GM19043 (cell line): ENCODE measurements around the gene BICD2.

Source experiments
- ATAC-seq: cut with Tn5 transposase; IDR thresholded peaks from one replicate; pipeline ENCODE4 v1.9.1; 2021; ENCODE audit warnings: low read depth; ENCODE audit not compliant: unreplicated experiment

Gene BICD2

DNA sequence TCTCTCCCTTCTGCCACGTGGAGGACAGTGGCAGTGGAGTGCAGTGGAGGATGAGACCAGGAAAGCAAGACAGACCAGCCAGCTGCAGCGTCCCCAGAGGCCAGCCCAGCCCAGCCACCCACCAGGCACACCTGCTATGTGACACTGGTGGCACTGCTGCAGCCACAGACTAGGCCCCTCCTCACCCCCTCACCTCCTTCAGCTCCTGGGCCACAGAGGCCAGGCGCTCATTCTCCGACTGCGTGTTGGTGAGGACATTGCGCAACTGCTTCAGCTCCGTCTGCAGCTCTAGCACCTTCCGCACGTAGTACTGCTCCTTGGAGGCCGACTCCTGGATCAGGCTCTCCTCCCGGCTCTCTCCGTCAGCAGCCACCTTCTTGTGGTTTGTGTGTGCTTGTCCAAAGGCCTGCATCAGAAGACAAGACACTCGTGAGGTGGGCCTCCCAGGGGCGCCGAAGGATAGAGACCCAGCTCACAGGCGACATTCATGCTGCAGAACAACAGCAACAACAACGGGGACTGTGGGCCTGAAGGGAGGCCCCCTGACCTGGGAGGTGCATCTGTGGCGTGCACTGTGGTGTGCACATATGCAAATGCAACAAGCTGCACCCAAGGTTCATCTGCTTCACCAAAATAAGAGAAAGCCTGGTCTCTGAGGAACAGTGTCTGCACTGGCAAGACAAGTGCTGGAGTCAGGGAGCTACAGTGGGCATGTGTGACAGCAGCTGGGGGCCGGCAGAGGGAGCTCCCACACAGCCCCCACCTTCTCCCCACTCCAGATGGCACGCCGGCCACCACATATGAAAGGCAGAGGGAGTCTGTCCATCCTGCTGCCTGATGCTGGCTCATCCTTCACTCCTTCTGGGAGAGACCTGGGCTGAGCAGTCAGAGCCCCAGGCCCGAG, 35.5 kb downstream of the BICD2 start:
- peak; percentile 83 for ATAC-seq

DNA sequence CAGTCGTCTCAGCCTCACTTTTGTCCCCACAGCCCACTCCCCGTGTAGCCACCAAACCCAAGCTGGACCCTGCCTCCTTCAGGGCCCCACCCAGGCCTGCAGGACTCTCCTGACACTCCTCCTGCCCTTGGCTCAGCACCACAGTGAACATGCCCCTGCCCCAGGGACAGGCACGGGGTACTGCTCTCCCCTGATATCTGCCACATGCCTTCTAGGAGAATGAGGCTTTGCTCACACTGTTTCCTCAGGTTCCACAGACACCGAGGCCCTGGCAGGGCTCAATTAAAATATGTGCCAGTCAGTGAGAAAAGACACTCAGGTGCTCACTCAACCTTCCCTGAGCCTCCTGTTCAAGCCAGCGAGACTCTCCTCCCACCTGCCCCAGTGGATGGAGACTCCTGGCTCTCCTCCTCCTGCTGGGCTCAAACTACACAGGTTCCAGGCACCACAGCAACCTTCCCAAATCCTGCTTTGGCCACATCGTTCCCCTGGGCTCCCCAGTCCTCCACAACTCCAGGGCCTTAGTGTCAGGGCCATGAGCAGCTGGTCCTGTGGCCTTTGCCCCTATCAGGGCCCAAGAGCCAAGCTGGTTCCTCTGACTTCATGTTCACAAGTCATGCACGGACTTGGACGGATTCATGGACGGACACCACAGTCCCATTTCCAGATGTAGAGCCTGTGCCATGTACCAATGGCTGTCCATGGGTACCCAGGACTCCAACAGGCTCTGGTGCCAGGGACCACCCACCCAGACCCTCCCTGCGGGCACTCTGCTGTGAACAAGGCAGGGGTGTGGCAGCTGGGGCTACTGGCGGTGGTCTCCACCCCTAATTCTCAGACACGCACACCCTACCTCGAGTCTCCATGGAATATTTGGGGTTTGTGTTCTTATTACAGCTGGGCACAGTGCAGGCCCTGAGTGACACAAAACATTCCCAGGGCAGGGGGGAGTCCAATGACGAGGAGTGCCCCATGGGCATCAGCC, 36.6 kb downstream of the BICD2 start:
- ATAC-seq: no peak

DNA sequence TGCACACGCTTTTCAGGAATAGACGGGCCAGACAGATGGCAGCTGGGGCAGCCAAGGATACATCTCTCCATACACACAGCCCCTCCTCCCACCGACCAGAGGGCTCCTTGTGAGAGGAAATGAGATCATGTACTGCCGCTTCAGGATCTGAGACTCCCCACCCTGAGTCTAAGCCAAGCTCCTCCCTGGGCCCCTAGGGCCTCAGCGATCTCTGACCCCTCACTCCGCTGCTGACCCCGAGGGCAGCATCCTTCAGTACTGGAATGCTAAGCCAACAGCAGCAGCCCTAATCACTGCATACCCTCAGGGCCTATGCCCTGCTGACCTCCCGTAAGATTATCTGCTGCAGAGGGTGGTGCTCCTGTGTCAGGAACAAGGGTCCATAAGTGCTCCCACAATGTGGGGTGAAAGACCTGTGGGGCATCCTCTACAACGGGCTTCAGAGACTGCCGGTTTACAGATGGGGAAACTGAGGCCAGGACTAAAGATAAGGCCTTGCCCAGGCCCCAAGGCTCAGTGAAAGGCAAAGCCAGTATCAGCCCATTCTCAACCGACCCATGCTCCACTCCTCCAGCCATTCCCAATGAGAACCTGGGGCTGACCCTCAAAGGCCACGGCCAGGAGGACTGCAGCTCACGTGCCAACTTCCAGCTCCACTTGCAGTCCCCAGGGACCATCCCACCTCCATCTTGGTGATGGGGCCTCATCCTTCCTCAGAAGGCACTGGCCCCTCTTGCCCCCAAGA, 37.5 kb downstream of the BICD2 start:
- no peak for ATAC-seq

DNA sequence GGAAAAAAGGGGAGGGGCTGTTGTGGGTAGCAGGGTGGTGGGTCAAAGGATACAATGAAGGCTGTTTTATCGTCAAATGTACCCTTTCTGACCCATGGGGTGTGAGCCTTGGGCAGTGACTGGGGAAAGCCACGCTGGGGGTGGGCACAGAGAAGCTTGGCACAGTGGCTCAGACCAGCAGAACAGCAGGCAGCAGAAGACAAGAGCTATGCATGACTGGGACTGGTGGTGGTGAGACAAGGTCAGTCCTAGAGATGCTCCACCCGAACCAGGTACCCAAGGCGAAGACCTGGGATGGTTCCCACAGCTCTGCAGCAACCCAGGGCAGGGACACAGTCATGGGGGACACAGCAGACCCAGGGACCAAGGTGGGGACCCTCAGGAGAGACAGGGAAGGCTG, 38.3 kb downstream of the BICD2 start:
- ATAC-seq: no peak

DNA sequence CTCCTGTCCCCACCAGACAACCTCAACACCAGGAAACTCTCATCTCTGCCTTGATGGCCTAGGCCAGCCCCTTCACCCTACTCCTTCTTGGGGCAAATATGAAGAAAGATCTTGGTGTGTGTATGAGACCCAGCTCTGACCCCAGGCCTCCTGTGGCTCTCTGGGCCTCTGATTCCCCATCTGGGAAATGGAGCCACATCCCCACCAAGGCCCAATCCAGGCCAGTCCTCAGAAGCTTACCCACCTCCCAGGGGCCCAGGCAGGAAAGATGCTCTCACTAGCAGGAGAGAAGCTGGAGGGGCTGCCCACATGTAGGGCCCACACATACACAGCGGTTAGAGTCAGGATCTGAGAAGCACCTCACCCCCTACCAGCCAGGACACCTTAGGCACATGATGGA, 38.9 kb downstream of the BICD2 start:
- ATAC-seq: no peak

DNA sequence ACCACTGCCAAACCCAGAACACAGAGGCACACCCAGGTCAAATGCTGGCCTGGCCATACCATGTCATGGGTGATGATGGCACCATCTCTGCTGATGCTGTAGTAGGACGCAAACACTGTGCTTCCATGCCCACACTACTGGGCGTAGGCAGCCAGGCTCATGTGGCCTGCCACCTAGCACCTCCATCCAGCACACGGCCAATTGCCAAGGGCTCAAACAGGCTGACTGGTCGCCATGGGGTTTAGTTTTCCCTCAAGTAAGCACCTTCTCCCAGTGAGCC, 39.4 kb downstream of the BICD2 start:
- ATAC-seq: no peak

DNA sequence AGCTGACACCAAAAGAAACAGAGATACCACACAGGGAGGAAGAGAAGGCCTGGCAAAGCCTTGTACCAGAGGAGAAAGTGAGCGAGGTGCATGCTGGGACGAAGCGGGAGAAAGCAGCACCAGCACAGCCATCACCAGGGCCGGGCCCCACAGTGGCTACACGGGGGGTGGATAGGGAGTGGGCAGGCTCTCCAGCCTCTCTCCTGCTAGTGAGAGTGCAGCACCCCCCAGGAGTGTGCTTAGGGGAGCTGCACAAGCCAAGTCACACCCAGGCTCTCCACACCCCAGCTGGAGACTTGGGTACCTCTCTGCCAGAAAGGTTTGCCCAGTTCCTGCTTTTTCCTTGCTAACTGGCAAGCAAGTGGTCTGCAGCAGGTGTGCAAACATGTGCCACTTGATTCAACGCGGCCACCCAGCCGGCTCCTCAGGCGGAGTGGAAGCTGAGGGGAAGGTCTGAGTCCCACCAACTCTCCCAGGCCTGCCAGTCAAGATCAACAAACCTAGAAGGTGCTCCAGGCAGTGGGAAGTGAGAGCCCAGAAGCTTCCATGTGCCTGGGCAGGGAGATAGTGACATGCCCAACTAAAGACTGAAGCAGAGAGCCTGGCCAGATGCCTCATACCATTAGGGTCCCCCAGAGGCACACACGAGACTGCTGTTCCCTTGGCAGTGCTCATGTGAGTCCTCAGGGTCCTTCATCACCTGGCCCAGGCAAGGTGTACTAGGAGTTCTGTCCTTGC, 39.9 kb downstream of the BICD2 start:
- ATAC-seq: no peak

DNA sequence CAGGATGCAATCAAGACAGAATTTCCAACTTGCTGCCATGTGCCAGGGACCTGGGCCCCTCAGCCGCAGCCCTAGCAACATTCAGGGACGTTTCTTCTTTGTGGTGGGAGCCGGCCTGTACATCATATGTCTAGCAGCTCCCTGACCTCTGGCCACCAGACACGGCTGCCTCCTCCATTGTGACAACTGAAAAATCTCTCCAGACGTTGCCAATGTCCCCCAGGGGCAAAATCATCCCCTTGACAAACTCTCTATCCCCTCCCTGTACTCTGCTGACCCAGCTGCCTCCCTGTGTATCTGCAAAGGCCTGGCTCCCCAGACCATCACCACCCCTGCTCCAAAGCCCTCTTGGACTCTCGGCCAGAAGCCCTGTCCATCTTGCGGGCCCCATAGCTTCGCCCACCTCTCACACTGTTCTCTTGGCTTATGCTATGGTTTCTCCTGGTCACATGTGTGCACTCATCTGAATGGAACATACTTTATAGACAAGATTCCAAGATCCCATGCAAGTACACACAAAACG, 40.8 kb downstream of the BICD2 start:
- no peak for ATAC-seq

DNA sequence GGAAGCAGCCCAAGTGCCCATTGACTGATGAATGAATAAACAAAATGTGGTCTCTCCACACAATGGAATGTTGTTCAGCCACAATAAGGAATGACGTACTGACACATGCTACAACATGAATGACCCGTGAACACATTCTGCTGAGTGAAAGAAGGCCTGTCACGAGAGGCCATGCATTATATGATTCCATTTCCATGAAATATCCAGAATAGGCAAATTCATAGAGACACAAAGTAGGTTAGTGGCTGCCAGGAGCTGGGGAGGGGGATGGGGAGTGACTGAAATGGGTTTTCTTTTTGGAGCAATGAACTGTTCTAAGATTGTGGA, 41.4 kb downstream of the BICD2 start:
- no peak for ATAC-seq

DNA sequence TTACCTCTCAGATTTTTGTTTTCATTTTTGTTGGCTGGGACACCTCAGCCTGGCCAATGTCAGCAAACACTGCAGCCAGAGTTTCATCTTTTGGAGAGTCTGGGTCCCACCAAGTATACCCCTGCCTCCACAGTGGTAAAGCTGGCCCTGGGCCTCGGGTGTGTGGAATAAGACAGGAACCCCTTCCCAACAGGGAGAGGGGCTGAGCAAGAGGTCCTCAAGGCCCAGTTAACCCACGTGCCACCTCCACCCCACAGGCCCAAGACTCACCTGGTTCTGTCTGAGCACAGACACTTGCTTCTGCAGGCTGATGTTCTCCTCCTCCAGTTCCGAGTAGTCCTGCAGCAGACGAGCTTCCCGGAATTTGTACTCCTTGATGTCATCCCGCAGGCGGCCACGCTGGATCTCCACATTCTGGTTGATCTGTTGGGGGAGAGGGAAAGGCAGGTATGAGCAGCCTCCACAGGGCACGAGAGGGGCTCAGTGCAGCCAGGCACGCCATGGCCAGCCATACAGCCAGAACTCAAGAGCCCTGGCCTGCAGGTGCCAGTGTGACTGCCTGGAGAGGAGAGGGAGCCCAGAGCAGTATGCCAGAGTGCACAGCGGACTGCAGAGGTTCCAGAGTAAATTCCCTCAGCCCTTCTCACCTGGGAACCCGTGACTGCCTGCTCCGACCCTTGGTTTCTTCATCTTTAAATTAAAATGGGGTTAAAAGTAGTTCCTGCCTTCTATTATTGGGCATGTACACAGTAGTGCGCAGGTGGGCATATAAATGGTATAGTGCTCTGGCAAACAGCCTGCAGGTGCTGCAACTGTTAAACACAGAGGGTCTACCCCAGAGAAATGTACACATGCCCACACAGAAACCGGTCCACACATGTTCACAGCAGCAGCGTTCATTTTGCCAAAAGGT, 42.0 kb downstream of the BICD2 start:
- no peak for ATAC-seq

DNA sequence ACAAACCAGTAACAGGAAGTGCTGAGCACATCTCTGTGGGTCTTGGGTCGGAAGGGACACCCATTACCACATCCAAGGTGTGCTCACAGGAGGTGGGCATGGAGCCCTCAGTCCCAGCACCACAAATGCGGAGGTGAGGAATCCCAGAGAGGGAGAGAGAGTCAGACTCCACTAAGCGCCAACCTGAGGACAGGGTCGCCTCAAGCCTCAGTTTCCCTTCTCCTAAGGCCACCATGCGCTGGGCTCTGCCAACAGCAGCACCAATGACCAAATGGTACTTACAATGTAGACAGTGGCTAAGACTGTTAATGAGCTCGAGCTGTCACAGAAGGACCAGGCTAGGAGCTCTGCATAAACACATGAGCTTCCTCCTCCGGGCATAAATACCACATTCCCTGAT, 43.1 kb downstream of the BICD2 start:
- ATAC-seq: no peak

DNA sequence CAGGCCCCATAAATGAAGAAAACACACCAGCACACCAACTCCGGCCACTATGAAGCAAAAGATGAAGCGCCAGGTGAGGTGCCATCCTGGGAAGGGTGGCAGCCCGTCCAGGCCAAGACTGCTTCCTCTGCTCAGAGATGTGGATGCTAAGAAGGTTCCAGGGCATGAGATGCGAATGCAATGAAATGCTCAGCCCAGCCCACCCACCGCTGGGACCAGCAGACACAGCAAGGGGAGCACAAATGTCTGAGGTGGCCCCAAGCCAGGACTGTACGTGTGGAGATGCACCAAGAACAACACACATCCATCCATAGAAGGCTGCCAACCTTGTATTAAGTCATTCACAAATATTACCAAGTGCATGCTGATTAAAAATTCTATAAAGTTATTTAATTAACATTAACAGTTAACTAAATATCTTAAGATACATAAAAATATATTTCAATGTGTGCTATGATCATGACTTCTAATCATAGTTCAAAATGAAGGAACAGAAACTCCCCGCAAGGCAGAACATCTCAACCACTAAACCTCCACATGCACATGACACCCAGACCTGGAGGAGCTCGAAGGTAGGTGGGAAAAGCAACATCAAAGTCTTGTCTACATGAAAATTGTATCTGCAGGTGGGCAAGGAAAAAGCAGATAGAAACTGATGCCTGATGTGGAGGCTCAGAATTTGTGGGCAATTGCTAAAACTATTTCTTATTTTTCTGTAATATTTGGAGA, 43.7 kb downstream of the BICD2 start:
- ATAC-seq: no peak

DNA sequence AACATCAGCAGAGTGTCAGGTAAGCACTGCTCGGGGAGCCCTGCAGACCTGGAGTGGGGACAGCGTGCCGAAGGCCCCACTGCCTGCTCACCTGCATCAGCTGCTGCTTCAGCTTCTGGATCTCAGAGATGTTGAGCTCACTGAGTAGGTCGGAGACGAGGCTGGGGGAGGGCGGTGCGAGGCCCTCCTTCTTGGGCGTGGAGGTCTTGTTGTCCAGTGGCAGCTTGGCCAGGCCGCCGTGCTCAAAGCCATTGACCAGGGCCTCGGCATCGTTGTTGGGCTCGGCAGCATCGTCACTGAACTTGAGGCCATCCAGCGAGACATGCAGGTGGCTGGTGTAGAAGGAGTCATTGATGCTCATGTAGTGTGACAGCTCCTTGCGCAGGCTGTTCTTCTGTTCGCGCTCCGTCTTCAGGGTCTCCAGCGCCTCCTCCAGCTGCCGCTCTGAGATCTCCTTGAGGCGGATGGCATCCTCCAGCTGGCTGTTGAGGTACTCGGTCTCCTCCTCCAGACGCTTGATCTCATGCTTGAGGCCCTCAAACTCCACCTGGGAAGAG, 44.3 kb downstream of the BICD2 start:
- ATAC-seq: no peak

DNA sequence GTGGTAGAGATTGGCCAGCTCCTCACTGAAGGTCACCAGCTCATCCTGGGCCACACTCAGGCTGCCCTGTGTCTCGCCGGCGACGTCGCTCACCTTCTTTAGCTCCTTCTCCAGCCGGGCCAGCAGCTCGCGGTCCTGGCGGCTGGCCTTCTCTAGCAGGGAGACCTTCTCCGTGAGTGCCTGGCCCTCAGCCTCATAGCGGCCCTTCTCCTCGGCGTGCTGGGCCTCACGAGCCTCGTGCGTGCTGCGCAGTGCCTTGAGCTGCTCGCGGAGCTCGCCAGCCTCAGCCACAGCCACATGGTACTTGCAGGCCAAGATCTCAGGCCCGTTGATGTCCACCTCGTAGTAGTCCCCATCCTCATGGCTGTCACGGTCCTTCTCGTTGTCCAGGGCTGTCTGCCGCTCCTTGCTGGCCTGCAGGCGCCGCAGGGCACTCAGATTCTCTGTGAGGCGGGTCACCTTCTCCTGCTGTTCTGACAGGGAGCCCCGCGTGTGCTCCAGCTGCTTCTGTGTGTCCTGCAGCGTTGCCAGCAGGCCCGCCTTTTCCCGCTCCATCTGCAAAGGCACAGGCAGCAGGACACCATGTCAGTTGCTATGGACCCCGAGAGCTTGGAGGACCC, 45.5 kb downstream of the BICD2 start:
- ATAC-seq: no peak

DNA sequence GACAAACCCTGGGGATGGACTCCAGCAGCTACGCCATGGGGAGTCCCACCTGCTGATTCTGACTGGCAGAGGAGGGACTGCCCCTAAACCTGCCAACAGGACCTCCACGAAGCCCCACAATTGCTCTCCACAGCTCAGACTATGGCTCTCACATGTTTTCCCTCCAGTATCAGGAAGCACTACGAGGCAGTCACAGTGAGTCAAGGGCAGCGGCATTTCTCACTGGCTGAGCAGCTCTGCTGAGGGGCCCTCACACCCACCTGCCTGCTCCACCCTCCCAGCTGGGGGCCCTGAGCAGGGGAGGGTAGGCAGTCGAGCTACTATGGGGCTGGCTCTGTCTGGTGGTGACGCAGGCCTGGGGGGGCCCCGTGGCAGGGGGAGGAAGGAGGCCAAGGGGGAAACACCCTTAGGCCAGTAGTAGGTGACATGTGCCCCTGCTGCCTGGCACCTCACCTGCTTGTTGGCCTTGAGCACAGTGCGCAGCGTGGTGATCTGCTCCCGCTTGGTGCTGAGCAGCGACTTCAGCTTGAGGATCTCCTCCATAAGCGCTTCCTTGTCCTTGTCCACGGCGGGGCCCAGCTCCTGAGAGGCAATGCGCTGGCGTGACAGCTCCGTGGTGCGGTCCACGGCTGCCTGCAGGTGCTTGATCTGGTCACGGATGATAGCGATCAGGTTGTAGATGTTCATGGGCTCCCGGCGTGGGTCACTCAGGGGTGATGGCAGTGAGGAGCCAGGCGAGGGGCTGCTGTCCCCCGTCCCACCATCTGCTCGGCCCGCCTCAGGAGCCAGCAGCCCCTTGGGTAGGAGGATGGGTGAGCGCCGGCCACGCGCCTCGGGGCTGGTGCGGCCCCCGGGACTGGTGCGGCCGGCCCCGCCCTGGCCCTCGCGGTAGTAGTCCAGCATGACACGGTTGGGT, 46.3 kb downstream of the BICD2 start:
- ATAC-seq: no peak

DNA sequence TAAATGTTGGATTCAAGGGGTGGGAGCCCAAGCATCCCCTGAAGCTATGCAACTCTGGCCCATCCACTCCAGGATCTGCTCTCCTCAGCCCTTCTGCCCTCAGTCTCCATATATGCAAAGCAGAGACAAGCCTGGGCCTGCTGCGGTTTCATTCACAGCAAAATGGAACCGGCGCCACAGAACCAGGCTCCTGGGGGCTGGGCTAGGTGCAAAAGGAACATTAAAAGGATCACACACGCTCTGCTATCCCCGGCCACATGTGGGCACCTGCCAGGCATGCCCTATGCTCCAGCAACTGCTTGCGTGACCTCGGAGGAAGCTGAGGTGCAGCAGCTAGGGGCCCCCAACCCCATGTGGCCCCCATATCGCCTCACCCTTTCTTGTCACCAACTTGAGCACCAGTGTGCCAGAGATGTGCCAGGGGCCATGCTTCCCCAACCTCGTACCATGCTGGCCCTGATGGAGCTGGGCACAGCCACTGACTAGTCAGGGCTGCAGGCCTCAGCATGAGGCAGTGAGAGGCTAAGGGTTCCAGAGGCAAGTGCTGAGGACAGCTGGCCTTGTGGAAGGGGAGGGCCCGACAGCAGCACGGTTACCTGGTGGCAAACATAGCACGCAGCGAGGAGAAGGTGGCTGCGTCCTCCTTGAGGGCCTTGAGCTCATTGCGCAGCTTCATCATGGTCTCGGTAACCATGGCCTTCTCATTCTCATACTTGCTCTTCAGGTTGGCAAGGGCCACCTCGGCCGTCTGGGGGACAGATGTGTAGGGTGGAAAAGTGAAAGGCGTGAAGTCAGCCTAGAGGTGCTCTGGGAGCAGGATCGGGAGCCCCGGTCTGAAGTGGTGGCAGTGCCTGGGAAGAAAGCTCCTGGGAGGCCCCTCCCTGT, 47.2 kb downstream of the BICD2 start:
- no peak for ATAC-seq
